RWPE2 (cell line): ENCODE results near the gene SERPINA5.

Source experiments
- ATAC-seq: fragments of 200-7000 bp; cut with Tn5 transposase; 3 replicates; pipeline ENCODE4 v1.9.1; 2021; ENCODE audit warnings: low read depth
- DNase-seq: peaks from one replicate; pipeline ENCODE4 v3.0.0-alpha.2; 2020; ENCODE audit warnings: low spot score
- H3K27ac ChIP-seq: fragments of 450-650 bp; 2 replicates; pipeline ENCODE4 v1.5.1; 2017; ENCODE audit warnings: mild to moderate bottlenecking; ENCODE audit not compliant: poor library complexity, severe bottlenecking
- H3K27me3 ChIP-seq: fragments of 250-450 bp; sonication (Bioruptor Pico); 2 replicates; pipeline ENCODE4 v1.5.1; 2021; ENCODE audit warnings: mild to moderate bottlenecking, moderate library complexity; ENCODE audit not compliant: insufficient read depth, poor library complexity, severe bottlenecking
- H3K36me3 ChIP-seq: fragments of 250-450 bp; sonication (Bioruptor Pico); 2 replicates; pipeline ENCODE4 v1.5.1; 2020; ENCODE audit warnings: low read depth, mild to moderate bottlenecking, moderate library complexity
- H3K4me1 ChIP-seq: fragments of 250-450 bp; sonication (Bioruptor Pico); 2 replicates; pipeline ENCODE4 v1.5.1; 2021; ENCODE audit warnings: mild to moderate bottlenecking, moderate library complexity; ENCODE audit not compliant: insufficient read depth, poor library complexity, severe bottlenecking
- H3K4me3 ChIP-seq: fragments of 250-450 bp; sonication (Bioruptor Pico); 2 replicates; pipeline ENCODE4 v1.5.1; 2021; ENCODE audit warnings: mild to moderate bottlenecking, moderate library complexity; ENCODE audit not compliant: severe bottlenecking
- H3K9me3 ChIP-seq: fragments of 250-450 bp; sonication (Bioruptor Pico); 2 replicates; pipeline ENCODE4 v1.5.1; 2021; ENCODE audit warnings: mild to moderate bottlenecking, moderate library complexity; ENCODE audit not compliant: severe bottlenecking
- CTCF ChIP-seq: fragments of 450-650 bp; IDR thresholded peaks from one replicate; pipeline ENCODE4 v1.5.1; 2017; ENCODE audit warnings: mild to moderate bottlenecking, moderate library complexity; ENCODE audit not compliant: poor library complexity, severe bottlenecking

The SERPINA5 gene

GRCh38 chr14:94578712-94579111 is 2.5 kb upstream of the SERPINA5 start:
- TF ChIP-seq CTCF: no peak

GRCh38 chr14:94582199-94582750 is 1.0 kb downstream of the SERPINA5 start:
- ATAC-seq (no peak), DNase-seq (no peak)
- no peak for TF ChIP-seq CTCF
- Histone ChIP-seq H3K27ac (no peak overlapping the region), H3K36me3 (no peaks in the 10 kb centered on the region), H3K9me3 (peaks cover 2% of the 10 kb centered on the region), H3K4me3 (no peak overlapping the region), H3K4me1 (no peaks in the 10 kb centered on the region), H3K27me3 (no peaks in the 10 kb centered on the region)

More at GRCh38 chr14:94578712-94579111, 2.5 kb upstream of the SERPINA5 start:
- H3K27me3 ChIP-seq: no peaks in the 10 kb centered on the region
- H3K27ac ChIP-seq: no peak overlapping the region
- DNase-seq (no peak), ATAC-seq (no peak)
- H3K4me1 ChIP-seq: no peaks in the 10 kb centered on the region
- H3K9me3 ChIP-seq: no peaks in the 10 kb centered on the region
- H3K4me3 ChIP-seq: no peak overlapping the region
- H3K36me3 ChIP-seq: no peaks in the 10 kb centered on the region

GRCh38 chr14:94582851-94583250 is 1.6 kb downstream of the SERPINA5 start:
- Histone ChIP-seq H3K4me1 (no peaks in the 10 kb centered on the region), H3K9me3 (peaks cover 2% of the 10 kb centered on the region), H3K4me3 (no peak overlapping the region), H3K36me3 (no peaks in the 10 kb centered on the region), H3K27ac (no peak overlapping the region), H3K27me3 (no peaks in the 10 kb centered on the region)
- no peak for ATAC-seq
- no peak for TF ChIP-seq CTCF
- DNase-seq: no peak

- Histone ChIP-seq H3K9me3 (peaks cover 2% of the 10 kb centered on the region), H3K27ac (no peak overlapping the region), H3K4me1 (no peaks in the 10 kb centered on the region), H3K36me3 (no peaks in the 10 kb centered on the region), H3K27me3 (no peaks in the 10 kb centered on the region), H3K4me3 (no peak overlapping the region)
- no peak for TF ChIP-seq CTCF
- no peak for ATAC-seq
- no peak for DNase-seq
These were observed 2.3 kb downstream of the SERPINA5 start for GRCh38 chr14:94583557-94583956.

GRCh38 chr14:94584591-94585280 is 3.5 kb downstream of the SERPINA5 start:
- H3K4me3 ChIP-seq: no peak overlapping the region
- ATAC-seq: no peak
- DNase-seq: no peak
- no peak for TF ChIP-seq CTCF
- H3K9me3 ChIP-seq: peaks cover 2% of the 10 kb centered on the region
- no peaks in the 10 kb centered on the region for H3K27me3 ChIP-seq
- H3K36me3 ChIP-seq: no peaks in the 10 kb centered on the region
- H3K4me1 ChIP-seq: no peaks in the 10 kb centered on the region
- no peak overlapping the region for H3K27ac ChIP-seq
